ENCODE data around the gene GNA14.

DNA sequence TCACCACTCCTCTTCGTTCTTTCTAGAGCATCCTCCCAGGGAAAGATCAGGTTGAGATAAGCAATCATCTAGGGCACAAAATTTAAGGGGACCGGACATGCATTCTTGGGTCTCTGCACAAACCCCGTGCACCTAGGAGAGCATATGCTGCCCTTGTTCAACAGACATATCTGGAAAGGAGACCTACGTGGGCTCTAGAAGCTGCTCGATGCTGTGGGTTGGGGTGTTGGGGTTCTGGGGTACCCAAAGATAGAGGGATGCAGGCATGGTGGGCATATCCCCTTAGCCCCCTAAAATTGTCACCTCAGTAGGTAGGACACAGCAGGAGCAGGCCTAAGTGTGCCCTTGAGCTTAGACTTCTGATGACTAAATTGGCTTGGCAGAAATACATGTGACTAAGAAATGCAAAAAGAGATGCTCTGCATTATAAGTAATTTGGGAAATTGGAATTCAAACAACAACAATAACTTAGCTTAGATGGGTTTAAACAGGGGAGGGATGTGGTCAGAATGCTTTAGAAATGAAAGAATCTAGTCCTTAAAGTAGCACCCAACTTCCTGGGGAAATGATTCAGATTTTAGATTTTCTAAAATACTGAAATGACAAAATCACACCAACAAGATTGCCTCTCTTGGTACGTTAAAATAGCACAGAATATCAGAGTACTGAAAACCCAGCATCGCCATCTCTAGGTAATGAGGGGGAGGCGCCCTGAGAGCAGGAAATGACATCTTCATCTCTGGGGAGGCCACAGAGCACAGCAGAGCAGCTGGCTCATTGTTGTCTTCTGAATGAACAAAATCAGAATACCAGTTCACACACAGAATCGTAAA is 172.3 kb downstream of the GNA14 start:
- no peak for TF ChIP-seq POLR2A (IDR thresholded peaks at IDR 0.05; ENCODE audit: low read length)
- no peak for TF ChIP-seq GATA1 (IDR thresholded peaks at IDR 0.05; ENCODE audit: low read depth, low read length)
